GM21737 (cell line): ENCODE measurements around the gene HAGHL.

Source experiments
- ATAC-seq: cut with Tn5 transposase; IDR thresholded peaks from one replicate; pipeline ENCODE4 v1.9.1; 2021; ENCODE audit warnings: mild to moderate bottlenecking, moderate library complexity; ENCODE audit not compliant: unreplicated experiment

Gene HAGHL, protein sequence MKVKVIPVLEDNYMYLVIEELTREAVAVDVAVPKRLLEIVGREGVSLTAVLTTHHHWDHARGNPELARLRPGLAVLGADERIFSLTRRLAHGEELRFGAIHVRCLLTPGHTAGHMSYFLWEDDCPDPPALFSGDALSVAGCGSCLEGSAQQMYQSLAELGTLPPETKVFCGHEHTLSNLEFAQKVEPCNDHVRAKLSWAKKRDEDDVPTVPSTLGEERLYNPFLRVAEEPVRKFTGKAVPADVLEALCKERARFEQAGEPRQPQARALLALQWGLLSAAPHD

GRCh38 chr16:726438-727290, at the start of gene HAGHL, which contains the start of gene CCDC78:
Gene HAGHL (plus strand): TSS chr16:727106. CDS start chr16:727510, 404 bp downstream.
Gene CCDC78 (minus strand): TSS chr16:726443. CDS start chr16:726367, 76 bp downstream.
- ATAC-seq = no peak

DNA sequence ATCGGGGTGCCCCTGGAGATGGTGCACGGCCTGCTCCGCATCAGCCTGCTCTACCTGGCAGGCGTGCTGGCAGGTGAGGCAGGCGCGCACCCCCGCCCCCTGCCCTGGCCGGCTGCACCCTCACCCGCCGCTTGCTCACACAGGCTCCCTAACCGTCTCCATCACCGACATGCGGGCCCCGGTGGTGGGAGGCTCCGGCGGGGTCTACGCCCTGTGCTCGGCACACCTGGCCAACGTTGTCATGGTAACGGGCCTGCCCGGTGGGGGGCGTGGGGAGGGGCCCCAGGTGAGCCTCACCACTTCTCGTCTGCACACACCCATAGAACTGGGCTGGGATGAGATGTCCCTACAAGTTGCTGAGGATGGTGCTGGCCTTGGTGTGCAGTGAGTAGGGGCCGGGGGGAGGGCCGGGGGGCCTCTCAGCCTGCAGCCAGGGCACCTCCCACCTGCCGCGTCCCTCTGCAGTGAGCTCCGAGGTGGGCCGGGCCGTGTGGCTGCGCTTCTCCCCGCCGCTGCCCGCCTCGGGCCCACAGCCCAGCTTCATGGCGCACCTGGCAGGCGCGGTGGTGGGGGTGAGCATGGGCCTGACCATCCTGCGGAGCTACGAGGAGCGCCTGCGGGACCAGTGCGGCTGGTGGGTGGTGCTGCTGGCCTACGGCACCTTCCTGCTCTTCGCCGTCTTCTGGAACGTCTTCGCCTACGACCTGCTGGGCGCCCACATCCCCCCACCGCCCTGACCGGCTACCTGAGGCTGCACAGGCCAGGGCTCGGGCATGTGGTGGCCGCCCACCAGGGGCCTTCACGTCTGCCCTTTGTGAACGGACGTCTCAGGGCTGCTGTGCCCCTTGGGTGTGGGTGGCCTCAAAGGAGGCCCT, 49.4 kb upstream of the HAGHL start:
- ATAC-seq = no peak

- ATAC-seq = no peak
Measured at GRCh38 chr16:678209-678857, 48.6 kb upstream of the HAGHL start.

- no peak for ATAC-seq
Measured at GRCh38 chr16:678858-679813, 47.8 kb upstream of the HAGHL start.

DNA sequence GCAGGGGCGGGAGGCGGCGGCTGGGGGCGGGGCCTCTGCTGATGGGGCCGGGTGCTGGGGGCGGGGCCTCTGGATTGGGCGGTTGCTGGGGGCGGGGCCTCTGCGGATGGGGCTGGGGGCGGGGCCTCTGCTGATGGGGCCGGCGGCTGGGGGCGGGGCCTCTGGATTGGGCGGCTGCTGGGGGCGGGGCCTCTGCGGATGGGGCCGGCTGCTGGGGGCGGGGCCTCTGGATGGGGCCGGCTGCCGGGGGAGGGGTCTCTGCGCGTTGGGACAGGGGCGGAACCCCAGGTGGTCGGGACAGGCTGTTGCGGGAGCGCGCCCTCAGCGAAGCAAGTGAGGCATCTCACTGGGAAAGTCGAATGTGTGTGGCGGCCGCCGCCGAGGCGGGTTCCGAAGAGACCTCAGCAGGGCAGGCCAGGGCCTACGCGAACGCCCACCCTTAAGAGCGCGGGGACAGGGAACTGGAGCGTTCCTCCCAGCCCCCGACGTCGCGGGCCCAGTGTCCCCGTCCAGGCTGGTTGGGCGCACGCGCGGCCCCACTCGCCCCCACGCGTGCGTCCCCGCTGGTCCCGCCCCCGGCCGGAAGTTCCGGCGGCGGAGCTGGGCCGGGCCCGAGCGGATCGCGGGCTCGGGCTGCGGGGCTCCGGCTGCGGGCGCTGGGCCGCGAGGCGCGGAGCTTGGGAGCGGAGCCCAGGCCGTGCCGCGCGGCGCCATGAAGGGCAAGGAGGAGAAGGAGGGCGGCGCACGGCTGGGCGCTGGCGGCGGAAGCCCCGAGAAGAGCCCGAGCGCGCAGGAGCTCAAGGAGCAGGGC, 46.9 kb upstream of the HAGHL start, which contains the start of gene STUB1:
Gene STUB1, plus strand, starts transcription at position 597 of the 811 bp plus-strand sequence. Its CDS starts 116 bp downstream, at position 713.
- peak; percentile 31 for ATAC-seq

DNA sequence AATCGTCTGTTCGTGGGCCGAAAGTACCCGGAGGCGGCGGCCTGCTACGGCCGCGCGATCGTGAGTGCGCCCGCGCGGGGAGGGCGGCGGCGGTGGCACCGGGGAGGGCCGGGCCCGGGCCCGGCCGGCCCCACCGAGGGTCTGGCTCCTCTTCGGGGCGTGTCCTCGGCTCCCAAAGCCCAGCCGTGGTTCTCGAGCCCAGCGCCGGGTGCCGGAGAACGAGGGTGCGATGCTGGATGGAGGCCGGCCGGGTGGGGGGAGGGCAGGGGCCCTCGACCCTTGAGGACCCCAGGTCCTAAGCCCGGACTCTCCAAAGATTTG, 46.3 kb upstream of the HAGHL start:
- ATAC-seq = no peak

DNA sequence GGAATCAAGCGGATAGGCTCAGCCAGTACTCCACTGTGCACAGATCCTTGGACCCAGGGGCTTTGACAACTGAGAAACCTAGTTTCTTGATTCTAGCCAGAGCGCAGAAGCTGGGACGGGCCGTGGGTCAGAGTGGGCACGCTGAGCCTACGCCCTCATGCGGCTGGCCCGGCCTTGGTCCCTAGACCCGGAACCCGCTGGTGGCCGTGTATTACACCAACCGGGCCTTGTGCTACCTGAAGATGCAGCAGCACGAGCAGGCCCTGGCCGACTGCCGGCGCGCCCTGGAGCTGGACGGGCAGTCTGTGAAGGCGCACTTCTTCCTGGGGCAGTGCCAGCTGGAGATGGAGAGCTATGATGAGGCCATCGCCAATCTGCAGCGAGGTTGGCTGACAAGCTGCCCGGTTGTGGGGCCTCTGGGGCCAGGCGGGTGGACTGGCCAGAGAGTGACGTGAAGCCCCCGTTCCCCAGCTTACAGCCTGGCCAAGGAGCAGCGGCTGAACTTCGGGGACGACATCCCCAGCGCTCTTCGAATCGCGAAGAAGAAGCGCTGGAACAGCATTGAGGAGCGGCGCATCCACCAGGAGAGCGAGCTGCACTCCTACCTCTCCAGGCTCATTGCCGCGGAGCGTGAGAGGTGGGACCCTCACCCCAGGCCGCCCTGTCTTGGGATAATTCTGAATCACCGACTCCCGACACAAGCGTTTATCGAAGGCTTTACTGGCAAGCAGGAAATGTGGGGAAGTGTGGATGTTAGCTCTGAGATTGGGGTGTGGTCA, 45.8 kb upstream of the HAGHL start:
- no peak for ATAC-seq

DNA sequence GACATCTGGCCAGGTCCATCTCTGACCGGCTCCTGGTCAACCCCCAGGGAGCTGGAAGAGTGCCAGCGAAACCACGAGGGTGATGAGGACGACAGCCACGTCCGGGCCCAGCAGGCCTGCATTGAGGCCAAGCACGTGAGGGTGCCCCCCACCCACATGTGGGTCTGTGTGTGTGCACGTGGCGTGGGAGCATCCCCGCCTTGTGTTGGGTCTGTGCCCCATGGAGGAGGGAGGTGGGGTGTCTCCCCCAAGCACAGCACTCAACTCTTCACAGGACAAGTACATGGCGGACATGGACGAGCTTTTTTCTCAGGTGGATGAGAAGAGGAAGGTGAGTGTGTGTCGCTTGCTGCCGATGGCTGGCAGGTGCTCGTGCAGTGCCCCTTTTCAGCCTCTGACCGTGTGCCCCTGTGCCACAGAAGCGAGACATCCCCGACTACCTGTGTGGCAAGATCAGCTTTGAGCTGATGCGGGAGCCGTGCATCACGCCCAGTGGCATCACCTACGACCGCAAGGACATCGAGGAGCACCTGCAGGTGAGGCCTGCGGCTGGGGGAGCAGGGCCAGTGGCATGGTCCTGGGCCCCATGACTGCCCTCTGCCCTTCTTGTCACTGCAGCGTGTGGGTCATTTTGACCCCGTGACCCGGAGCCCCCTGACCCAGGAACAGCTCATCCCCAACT, 45.0 kb upstream of the HAGHL start:
- ATAC-seq = no peak

DNA sequence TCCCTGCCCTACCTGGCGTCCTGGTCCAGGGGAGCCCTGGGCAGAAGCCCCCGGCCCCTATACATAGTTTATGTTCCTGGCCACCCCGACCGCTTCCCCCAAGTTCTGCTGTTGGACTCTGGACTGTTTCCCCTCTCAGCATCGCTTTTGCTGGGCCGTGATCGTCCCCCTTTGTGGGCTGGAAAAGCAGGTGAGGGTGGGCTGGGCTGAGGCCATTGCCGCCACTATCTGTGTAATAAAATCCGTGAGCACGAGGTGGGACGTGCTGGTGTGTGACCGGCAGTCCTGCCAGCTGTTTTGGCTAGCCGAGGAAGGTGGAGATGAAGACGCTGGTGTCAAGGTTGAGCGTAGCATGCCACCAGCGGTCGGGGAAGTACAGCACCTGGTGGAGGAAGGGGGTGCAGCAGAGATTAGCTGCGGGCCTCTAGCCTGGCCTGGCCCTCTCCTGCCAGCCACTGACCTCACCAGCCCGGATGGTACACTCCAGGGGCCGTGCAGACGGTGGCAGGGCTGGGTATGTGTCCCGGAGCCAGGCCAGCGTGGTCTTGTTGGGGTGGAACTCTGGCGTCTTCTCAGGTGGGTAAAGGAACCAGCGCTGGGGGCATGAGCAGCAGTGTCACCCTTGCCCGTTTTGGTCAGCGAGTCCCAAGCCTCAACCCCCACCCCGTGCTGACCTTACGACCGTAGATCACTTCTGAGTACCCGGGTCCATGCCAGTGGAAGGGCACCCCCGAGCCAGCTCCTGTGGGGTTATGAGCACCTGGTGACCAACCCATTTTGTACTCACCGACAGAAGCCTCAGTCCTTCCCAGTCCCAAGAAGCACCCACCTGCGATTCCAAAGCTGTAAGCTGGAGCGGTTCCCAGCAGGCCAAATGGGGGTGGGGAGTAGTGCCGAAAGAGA, 44.2 kb upstream of the HAGHL start:
- no peak for ATAC-seq

DNA sequence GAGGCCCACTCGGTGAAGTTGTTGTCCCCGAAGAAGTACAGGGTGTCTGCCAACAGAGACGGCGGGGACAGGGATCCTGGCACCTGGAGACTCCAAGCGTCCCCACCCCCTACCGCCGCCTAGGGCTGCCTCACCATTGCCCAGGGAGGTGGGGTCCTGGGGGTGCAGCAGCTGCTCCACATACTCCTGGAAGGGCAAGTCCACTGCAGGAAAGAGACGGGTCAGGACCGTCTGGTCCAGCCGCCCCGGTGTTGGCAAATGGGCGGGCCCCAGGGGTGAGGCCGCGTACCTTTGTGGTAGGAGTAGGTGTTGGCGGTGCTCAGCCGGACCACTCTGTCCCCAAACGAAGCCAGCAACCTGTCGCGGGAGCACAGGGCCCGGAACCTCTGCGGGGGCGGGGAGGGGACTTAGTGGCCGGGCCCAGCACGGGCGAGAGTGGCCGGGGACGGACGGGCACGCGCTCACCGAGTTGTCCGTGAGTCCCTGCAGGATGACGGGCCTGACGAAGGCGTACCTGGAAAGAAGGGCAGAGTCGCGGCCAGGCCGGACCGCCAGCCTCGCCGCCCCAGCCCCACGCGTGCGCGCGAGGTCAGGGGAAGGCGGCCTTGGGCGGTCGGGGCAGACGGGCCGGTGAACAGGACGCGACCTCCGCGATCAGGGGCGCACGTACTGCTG, 43.4 kb upstream of the HAGHL start:
- ATAC-seq = peak; percentile 0

DNA sequence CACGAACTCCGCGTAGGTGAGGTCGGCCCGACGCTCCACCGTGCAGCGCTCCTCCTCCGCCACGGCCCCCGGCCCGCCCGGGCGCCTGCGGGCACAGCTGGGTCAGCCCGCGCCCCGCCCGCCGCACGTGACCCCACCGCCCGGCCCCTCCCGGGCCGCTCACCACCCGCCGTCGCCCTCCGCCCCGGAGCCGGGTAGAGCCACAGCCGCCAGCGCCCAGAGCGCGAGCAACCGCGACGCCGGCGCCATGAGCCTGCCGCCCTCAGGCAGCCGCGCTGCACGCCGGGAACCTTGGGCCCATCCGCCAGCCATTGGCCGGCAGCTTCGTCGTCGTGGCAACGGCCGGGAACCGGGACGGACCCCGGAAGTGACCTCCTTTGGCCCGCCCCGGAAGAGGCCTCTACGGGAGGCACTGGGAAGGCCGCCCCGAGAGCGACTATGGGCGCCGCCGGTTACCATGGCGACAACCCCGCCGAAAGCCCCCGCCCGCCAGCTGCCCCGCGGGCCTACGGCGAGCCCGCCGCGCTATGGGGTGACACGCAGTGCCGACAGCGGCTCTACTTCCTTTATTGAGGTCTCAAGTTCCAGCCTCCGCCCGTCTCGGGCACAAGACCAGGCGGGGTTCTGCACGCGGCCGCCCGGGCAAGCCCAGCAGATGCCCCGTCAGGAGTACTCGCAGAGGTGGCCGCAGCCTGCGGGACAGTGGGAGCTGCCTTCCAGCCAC, 42.7 kb upstream of the HAGHL start, which contains the start of gene JMJD8:
Gene JMJD8, minus strand, starts transcription at position 264 of the 724 bp plus-strand sequence. Its CDS starts 15 bp downstream, at position 249.
- peak; percentile 46 for ATAC-seq

- no peak for ATAC-seq
Measured at GRCh38 chr16:684961-685696, 41.8 kb upstream of the HAGHL start.

DNA sequence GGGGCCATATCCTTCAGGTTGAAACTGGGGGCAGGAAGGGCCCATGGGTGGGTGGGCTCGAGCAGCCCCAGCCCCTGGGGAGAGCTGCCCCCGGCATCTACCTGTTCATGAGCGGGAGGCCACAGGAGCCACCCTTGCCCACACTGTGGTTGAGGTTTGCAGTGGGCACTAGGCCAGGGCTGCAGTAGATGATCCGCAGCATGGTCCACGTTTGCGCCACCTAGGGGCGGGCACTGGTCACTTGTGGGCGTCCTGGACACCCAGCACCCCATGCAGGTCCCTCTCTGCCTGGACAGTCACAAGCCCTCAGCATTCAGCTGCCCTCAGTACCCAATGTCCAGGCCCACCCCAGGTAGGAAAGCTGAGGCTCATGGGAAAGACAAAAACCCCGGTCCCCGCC, 40.9 kb upstream of the HAGHL start:
- no peak for ATAC-seq
